ENCODE data around the gene ONECUT3. TPM values are rescaled to one million over a fixed set of nuclear protein-coding genes. Genes with fewer than 3 reads are reported as not detected.
A peak's percentile ranks its signal among the peaks of the same experiment; 100 is the strongest.

Gene ONECUT3
- total RNA-seq, 1 donor from 2014 or later = 0.09 TPM

- Histone ChIP-seq H3K9me3 (ENCODE audit: low read depth) (no peaks in the 10 kb centered on the region), H3K27ac (no peak overlapping the region), H3K36me3 (no peaks in the 10 kb centered on the region), H3K9ac (no peak overlapping the region), H2AFZ (replicated peaks) (no peak overlapping the region), H3K4me3 (no peak overlapping the region), H3F3A (ENCODE audit: low read depth) (no peaks in the 10 kb centered on the region), H3K27me3 (peaks cover 91% of the 10 kb centered on the region), H3K4me1 (peaks cover 6% of the 10 kb centered on the region), H3K4me2 (no peak overlapping the region), H4K20me1 (ENCODE audit: low read depth) (no peaks in the 10 kb centered on the region), H3K79me2 (ENCODE audit: low read depth) (no peaks in the 10 kb centered on the region)
- Mint-ChIP-seq H3K36me3 (no peaks in the 10 kb centered on the region), H3K4me3 (peak overlapping the region; percentile 39), H3K27me3 (ENCODE audit: insufficient read depth, low read depth) (peaks cover 38% of the 10 kb centered on the region), H3K27ac (no peak overlapping the region), H3K9me3 (peaks cover 4% of the 10 kb centered on the region), H3K4me1 (peaks cover 14% of the 10 kb centered on the region)
- no peak for TF ChIP-seq EZH2phosphoT487 (IDR thresholded peaks at IDR 0.05)
- no peak for TF ChIP-seq EZH2 (IDR thresholded peaks at IDR 0.05)
- TF ChIP-seq, protein P1, sequence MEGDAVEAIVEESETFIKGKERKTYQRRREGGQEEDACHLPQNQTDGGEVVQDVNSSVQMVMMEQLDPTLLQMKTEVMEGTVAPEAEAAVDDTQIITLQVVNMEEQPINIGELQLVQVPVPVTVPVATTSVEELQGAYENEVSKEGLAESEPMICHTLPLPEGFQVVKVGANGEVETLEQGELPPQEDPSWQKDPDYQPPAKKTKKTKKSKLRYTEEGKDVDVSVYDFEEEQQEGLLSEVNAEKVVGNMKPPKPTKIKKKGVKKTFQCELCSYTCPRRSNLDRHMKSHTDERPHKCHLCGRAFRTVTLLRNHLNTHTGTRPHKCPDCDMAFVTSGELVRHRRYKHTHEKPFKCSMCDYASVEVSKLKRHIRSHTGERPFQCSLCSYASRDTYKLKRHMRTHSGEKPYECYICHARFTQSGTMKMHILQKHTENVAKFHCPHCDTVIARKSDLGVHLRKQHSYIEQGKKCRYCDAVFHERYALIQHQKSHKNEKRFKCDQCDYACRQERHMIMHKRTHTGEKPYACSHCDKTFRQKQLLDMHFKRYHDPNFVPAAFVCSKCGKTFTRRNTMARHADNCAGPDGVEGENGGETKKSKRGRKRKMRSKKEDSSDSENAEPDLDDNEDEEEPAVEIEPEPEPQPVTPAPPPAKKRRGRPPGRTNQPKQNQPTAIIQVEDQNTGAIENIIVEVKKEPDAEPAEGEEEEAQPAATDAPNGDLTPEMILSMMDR (IDR thresholded peaks at IDR 0.05) = no peak
- no peak for DNase-seq (ENCODE audit: low spot score)
Observed at GRCh38 chr19:1717200-1717969, 35.9 kb upstream of the ONECUT3 start.

DNA sequence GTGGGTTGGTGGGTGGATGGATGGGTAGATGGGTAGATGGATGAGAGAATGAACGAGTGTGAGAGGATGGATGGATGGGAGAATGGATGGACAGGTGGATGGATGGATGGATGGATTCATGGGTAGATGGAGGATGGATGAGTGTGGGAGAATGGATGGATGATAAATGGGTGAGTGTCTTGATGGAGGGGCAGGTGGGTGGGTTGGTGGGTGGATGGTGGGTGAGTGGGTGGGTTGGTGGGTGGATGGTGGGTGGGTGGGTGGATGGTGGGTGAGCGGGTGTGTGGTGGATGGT is 35.4 kb upstream of the ONECUT3 start:
- Histone ChIP-seq H3F3A (ENCODE audit: low read depth) (no peaks in the 10 kb centered on the region), H2AFZ (replicated peaks) (no peak overlapping the region), H3K36me3 (no peaks in the 10 kb centered on the region), H3K4me1 (peaks cover 6% of the 10 kb centered on the region), H3K27me3 (peaks cover 87% of the 10 kb centered on the region), H4K20me1 (ENCODE audit: low read depth) (no peaks in the 10 kb centered on the region), H3K9ac (no peak overlapping the region), H3K4me3 (no peak overlapping the region), H3K27ac (no peak overlapping the region), H3K9me3 (ENCODE audit: low read depth) (no peaks in the 10 kb centered on the region), H3K79me2 (ENCODE audit: low read depth) (no peaks in the 10 kb centered on the region), H3K4me2 (no peak overlapping the region)
- H3K9me3 Mint-ChIP-seq = peaks cover 4% of the 10 kb centered on the region
- peak overlapping the region; percentile 39 for H3K4me3 Mint-ChIP-seq
- TF ChIP-seq EZH2 (IDR thresholded peaks at IDR 0.05) = no peak
- TF ChIP-seq EZH2phosphoT487 (IDR thresholded peaks at IDR 0.05) = no peak
- TF ChIP-seq, protein P1 (IDR thresholded peaks at IDR 0.05) = no peak
- peaks cover 43% of the 10 kb centered on the region for H3K27me3 Mint-ChIP-seq (ENCODE audit: insufficient read depth, low read depth)
- peaks cover 14% of the 10 kb centered on the region for H3K4me1 Mint-ChIP-seq
- no peak overlapping the region for H3K27ac Mint-ChIP-seq
- DNase-seq (ENCODE audit: low spot score) = no peak
- H3K36me3 Mint-ChIP-seq = no peaks in the 10 kb centered on the region

DNA sequence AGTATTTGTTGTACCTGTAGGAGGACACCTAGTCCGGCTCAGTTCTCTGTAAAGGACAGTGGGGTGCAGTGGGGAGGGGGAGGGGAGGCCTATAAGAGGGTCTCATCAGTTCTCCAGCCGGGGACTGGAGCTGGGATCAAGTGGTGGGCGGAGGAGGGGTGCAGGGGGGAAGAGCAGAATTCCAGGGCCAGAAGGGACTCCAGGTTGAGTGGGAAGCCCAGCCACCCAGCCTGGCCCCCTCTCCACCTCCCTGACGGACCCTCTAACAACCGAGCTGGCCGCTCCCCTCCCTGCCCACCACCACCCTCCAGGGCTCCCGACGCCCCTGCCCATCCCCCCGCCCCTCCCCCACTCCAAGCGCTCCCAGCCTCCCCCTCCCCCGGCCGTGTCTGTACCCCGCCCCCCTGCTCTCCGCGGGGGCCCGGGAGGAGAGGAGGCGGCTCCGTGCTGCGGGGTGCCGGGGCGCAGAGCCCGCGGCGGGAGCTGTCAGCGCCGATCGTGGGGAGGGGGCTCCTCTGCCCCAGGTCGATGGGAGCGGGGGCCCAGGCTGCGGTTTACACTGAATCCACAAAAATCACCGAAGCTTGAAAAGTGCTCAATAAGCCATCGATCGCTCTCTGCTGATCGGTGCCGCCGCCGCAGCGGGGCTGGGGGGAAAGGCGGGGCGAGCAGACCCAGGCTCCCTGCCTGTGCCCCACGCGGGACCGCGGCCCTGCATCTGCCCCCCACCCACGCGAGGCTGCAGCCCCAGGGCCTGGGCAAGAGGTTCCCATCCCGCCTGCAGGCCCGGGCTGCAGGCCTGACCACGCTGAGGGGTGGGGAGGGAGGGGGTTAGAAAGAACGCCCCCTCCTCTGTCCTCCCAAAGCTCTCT is 34.6 kb upstream of the ONECUT3 start:
- Histone ChIP-seq H2AFZ (replicated peaks) (peak overlapping the region; percentile 63), H3K9ac (no peak overlapping the region), H3K79me2 (ENCODE audit: low read depth) (no peaks in the 10 kb centered on the region), H3K27me3 (peaks cover 84% of the 10 kb centered on the region), H3K4me1 (peaks cover 6% of the 10 kb centered on the region), H3K36me3 (no peaks in the 10 kb centered on the region), H3K4me3 (peak overlapping the region; percentile 64), H3F3A (ENCODE audit: low read depth) (no peaks in the 10 kb centered on the region), H3K9me3 (ENCODE audit: low read depth) (no peaks in the 10 kb centered on the region), H3K27ac (no peak overlapping the region), H4K20me1 (ENCODE audit: low read depth) (no peaks in the 10 kb centered on the region), H3K4me2 (peak overlapping the region; percentile 93)
- H3K4me3 Mint-ChIP-seq = peak overlapping the region; percentile 63
- H3K27me3 Mint-ChIP-seq (ENCODE audit: insufficient read depth, low read depth) = peaks cover 42% of the 10 kb centered on the region
- H3K4me1 Mint-ChIP-seq = peaks cover 14% of the 10 kb centered on the region
- DNase-seq (ENCODE audit: low spot score) = peak; percentile 56
- no peak for TF ChIP-seq EZH2 (IDR thresholded peaks at IDR 0.05)
- no peaks in the 10 kb centered on the region for H3K36me3 Mint-ChIP-seq
- no peak overlapping the region for H3K27ac Mint-ChIP-seq
- H3K9me3 Mint-ChIP-seq = peaks cover 4% of the 10 kb centered on the region
